ENCODE results near the gene NFRKB. TPM values are rescaled to one million over a fixed set of nuclear protein-coding genes. Genes with fewer than 3 reads are reported as not detected.

NFRKB gene
- polyA plus RNA-seq, 1 donor (not counting 4 experiments of a cell fraction or from before 2014, with no cell fraction given), result 14.4 TPM

DNA sequence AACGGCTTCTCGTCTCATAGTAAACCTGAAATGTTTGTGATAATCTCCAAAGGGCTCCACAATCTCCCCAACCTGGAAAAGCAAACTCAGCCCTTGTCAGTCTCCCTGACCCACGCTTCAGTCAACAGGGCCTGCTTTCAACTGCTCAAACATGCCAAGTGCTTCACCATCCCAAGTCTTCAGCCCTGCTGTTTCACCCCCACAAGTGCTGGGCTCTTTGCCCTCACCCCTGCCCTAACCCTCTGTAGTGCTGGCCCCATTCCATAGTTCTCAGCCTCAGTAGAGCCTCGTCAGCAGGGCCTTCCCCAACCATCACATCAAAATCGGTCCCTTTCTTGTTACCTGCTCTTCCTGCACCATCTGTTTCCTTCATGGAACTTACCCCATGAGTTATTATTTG lies 43.4 kb upstream of the NFRKB start:
- dilution Hi-C loops (cut with MboI; ENCODE audit: extremely low pct_ligation_motif_present, low sequenced_read_pairs), result loop anchor here (25.0 kb wide), 1 partner anchor 199 kb away; no protein-coding TSS in a partner anchor
- no peak overlapping the region for H3K9ac ChIP-seq (ENCODE audit: control insufficient read depth, extremely low read depth, insufficient read depth, low read length)
- H3K27ac ChIP-seq (ENCODE audit: control insufficient read depth, insufficient read depth, low read length), result no peak overlapping the region
- DNase-seq (ENCODE audit: low read depth, low spot score), result no peak
- no peaks in the 10 kb centered on the region for H3K9me1 ChIP-seq (ENCODE audit: control insufficient read depth, extremely low read depth, insufficient read depth, low read length)
- no peak overlapping the region for H3K4me3 ChIP-seq (ENCODE audit: control insufficient read depth in 2 of 3, extremely low read depth in 1 of 3, insufficient read depth in 2 of 3, low read depth in 1 of 3, low read length in 3 of 3)
- H3K36me3 ChIP-seq (ENCODE audit: control insufficient read depth in 2 of 2, extremely low read depth in 1 of 2, insufficient read depth in 2 of 2, low read length in 2 of 2), result peaks cover 5 to 15% of the 10 kb centered on the region in 2 experiments
- no peak for FAIRE-seq
- H3K4me2 ChIP-seq (ENCODE audit: control insufficient read depth, extremely low read depth, insufficient read depth, low read depth, low read length), result no peak overlapping the region
- H3K4me1 ChIP-seq (ENCODE audit: control insufficient read depth, extremely low read depth, insufficient read depth, low read length), result no peaks in the 10 kb centered on the region
- no peaks in the 10 kb centered on the region for H4K20me1 ChIP-seq (ENCODE audit: control insufficient read depth, extremely low read depth, insufficient read depth, low read length)
- TF ChIP-seq, protein P1, sequence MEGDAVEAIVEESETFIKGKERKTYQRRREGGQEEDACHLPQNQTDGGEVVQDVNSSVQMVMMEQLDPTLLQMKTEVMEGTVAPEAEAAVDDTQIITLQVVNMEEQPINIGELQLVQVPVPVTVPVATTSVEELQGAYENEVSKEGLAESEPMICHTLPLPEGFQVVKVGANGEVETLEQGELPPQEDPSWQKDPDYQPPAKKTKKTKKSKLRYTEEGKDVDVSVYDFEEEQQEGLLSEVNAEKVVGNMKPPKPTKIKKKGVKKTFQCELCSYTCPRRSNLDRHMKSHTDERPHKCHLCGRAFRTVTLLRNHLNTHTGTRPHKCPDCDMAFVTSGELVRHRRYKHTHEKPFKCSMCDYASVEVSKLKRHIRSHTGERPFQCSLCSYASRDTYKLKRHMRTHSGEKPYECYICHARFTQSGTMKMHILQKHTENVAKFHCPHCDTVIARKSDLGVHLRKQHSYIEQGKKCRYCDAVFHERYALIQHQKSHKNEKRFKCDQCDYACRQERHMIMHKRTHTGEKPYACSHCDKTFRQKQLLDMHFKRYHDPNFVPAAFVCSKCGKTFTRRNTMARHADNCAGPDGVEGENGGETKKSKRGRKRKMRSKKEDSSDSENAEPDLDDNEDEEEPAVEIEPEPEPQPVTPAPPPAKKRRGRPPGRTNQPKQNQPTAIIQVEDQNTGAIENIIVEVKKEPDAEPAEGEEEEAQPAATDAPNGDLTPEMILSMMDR (optimal IDR thresholded peaks at IDR 0.05 in 1 of 3, IDR thresholded peaks at IDR 0.05 in 1 of 3, conservative IDR thresholded peaks at IDR 0.05 in 1 of 3; ENCODE audit: extremely low read depth in 1 of 3, insufficient read depth in 2 of 3, low read length in 3 of 3), result no peak
- no peak for TF ChIP-seq EZH2 (IDR thresholded peaks at IDR 0.05; ENCODE audit: low read length)
- H2AFZ ChIP-seq (ENCODE audit: control insufficient read depth, low read length), result no peak overlapping the region
- H3K79me2 ChIP-seq (ENCODE audit: control insufficient read depth, insufficient read depth, low read length), result no peaks in the 10 kb centered on the region
- H3K9me3 ChIP-seq (ENCODE audit: control insufficient read depth, low read depth, low read length), result no peaks in the 10 kb centered on the region
- H3K27me3 ChIP-seq (ENCODE audit: control insufficient read depth, extremely low read depth, insufficient read depth, low read length), result no peaks in the 10 kb centered on the region

DNA sequence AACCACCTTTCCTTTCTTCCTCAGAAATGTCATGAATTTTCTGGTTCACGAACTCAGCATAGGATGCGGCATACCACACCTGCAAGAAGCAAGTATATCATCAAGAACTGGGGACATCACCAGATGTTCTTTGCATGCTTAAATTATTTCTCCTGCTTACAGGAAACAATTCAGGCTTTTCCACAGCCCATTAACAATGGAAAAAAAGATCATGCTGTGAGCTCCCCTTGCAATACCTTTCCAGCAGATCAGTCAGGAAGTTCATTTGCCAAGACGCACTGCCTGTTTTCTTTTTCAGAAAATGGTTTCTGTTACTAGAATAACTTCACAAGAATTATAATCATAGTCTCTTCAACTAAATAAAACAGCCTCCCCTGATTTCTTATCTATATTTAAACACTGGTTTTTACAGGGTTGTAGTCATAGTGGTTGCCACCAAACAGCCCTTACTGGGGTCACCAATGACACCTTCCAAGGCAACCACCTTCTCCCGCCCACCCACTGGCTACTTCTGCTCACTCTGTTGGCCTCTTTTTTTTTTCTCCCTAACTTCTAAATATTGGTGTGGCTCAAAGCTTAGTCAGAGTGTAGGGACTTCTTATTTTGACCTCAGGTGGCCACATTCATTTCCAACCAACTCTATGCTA lies 42.3 kb upstream of the NFRKB start:
- Histone ChIP-seq H3K79me2 (ENCODE audit: control insufficient read depth, insufficient read depth, low read length) (no peaks in the 10 kb centered on the region), H3K4me2 (ENCODE audit: control insufficient read depth, extremely low read depth, insufficient read depth, low read depth, low read length) (no peak overlapping the region), H3K4me3 (ENCODE audit: control insufficient read depth in 2 of 3, extremely low read depth in 1 of 3, insufficient read depth in 2 of 3, low read depth in 1 of 3, low read length in 3 of 3) (no peak overlapping the region), H3K36me3 (ENCODE audit: control insufficient read depth in 2 of 2, extremely low read depth in 1 of 2, insufficient read depth in 2 of 2, low read length in 2 of 2) (peaks cover 3 to 15% of the 10 kb centered on the region in 2 experiments), H3K27ac (ENCODE audit: control insufficient read depth, insufficient read depth, low read length) (no peak overlapping the region), H2AFZ (ENCODE audit: control insufficient read depth, low read length) (no peak overlapping the region), H4K20me1 (ENCODE audit: control insufficient read depth, extremely low read depth, insufficient read depth, low read length) (no peaks in the 10 kb centered on the region), H3K27me3 (ENCODE audit: control insufficient read depth, extremely low read depth, insufficient read depth, low read length) (no peaks in the 10 kb centered on the region), H3K4me1 (ENCODE audit: control insufficient read depth, extremely low read depth, insufficient read depth, low read length) (peaks cover 8% of the 10 kb centered on the region), H3K9me1 (ENCODE audit: control insufficient read depth, extremely low read depth, insufficient read depth, low read length) (no peaks in the 10 kb centered on the region), H3K9ac (ENCODE audit: control insufficient read depth, extremely low read depth, insufficient read depth, low read length) (no peak overlapping the region), H3K9me3 (ENCODE audit: control insufficient read depth, low read depth, low read length) (no peaks in the 10 kb centered on the region)
- DNase-seq (ENCODE audit: low read depth, low spot score) (no peak), FAIRE-seq (no peak)
- dilution Hi-C loops (cut with MboI; ENCODE audit: extremely low pct_ligation_motif_present, low sequenced_read_pairs), result loop anchor here (25.0 kb wide), 1 partner anchor 200 kb away; no protein-coding TSS in a partner anchor
- TF ChIP-seq EZH2 (IDR thresholded peaks at IDR 0.05; ENCODE audit: low read length), result no peak
- TF ChIP-seq, protein P1 (optimal IDR thresholded peaks at IDR 0.05 in 1 of 3, IDR thresholded peaks at IDR 0.05 in 1 of 3, conservative IDR thresholded peaks at IDR 0.05 in 1 of 3; ENCODE audit: extremely low read depth in 1 of 3, insufficient read depth in 2 of 3, low read length in 3 of 3), result no peak
